Diencephalon (tissue), 1 donor: ENCODE results near the gene GALE. TPM values are rescaled to one million over a fixed set of nuclear protein-coding genes. Genes with fewer than 3 reads are reported as not detected.

Experiments
- total RNA-seq: library from RNA; depleted of rRNA; stranded (reverse); fragments of >200 nt; gene quantifications from one replicate; pipeline ENCODE4 v1.2.3, GENCODE V29; 2014

Gene GALE
- total RNA-seq, result 19.1 TPM

GRCh38 chr1:23800400-23801337 lies at the start of gene GALE:
Gene GALE (minus strand): TSS chr1:23800754. CDS start chr1:23799007, 1,747 bp downstream.

GRCh38 chr1:23825076-23825761 lies 24.7 kb upstream of the GALE start, which contains the start of gene HMGCL:
Gene HMGCL (minus strand): TSS chr1:23825429. CDS start chr1:23825415, 14 bp downstream.

GRCh38 chr1:23790696-23791515 lies 9.6 kb downstream of the GALE start, which contains the start of gene LYPLA2:
Gene LYPLA2 (plus strand): TSS chr1:23791145. CDS start chr1:23792683, 1,538 bp downstream.

GRCh38 chr1:23777979-23778814 lies 22.4 kb downstream of the GALE start, which contains the start of gene PITHD1:
Gene PITHD1 (plus strand): TSS chr1:23778418. CDS start chr1:23778516, 98 bp downstream.

Other genes with a start within 250 kb of the GALE start
- gene ID3, start 241.3 kb downstream of the GALE start, total RNA-seq, result 51.9 TPM
- 745 TPM for gene RPL11, start 108.9 kb downstream of the GALE start, total RNA-seq
- 24.2 TPM for gene ELOA, start 57.3 kb downstream of the GALE start, total RNA-seq
- gene PITHD1, start 22.3 kb downstream of the GALE start, total RNA-seq, result 99.2 TPM
- 43.8 TPM for gene LYPLA2, start 9.6 kb downstream of the GALE start, total RNA-seq
- 19.1 TPM for gene HMGCL, start 24.7 kb upstream of the GALE start, total RNA-seq
- 28.8 TPM for gene FUCA1, start 67.5 kb upstream of the GALE start, total RNA-seq
- gene CNR2, start 112.6 kb upstream of the GALE start, total RNA-seq, result not detected
- gene PNRC2, start 159.1 kb upstream of the GALE start, total RNA-seq, result 96.9 TPM
- gene SRSF10, start 179.6 kb upstream of the GALE start, total RNA-seq, result 115 TPM